Neural crest cell (in vitro differentiated cells): ENCODE results near the gene CYLC2. TPM values are rescaled to one million over a fixed set of nuclear protein-coding genes. Genes with fewer than 3 reads are reported as not detected.

Experiments used
- DNase-seq: peaks from one replicate; pipeline ENCODE4 v3.0.0; 2021; ENCODE audit warnings: low read depth, mixed read lengths, low spot score
- H3K27ac Mint-ChIP-seq: one replicate; pipeline ENCODE4 v1.8.0; 2021; ENCODE audit warnings: mild to moderate bottlenecking, mixed read lengths; ENCODE audit not compliant: unreplicated experiment
- H3K27me3 Mint-ChIP-seq: 2 replicates; pipeline ENCODE4 v1.8.0; 2021; ENCODE audit warnings: low read depth, mild to moderate bottlenecking, mixed read lengths
- H3K36me3 Mint-ChIP-seq: 2 replicates; pipeline ENCODE4 v1.8.0; 2021; ENCODE audit warnings: low read depth, mild to moderate bottlenecking, mixed read lengths
- H3K4me1 Mint-ChIP-seq: 2 replicates; pipeline ENCODE4 v1.8.0; 2021; ENCODE audit warnings: mixed read lengths
- H3K4me3 Mint-ChIP-seq: one replicate; pipeline ENCODE4 v1.8.0; 2021; ENCODE audit warnings: mild to moderate bottlenecking, mixed read lengths
- H3K9me3 Mint-ChIP-seq: 2 replicates; pipeline ENCODE4 v1.8.0; 2021; ENCODE audit warnings: mixed read lengths
- long read RNA-seq: library from polyadenylated mRNA; unstranded; transcript quantifications from one replicate; pipeline ENCODE4 v2.0.0, GENCODE V29; 2020
- total RNA-seq: library from RNA; stranded (reverse); gene quantifications from 2 replicates; pipeline ENCODE4 v1.2.1, GENCODE V29; 2021
- TF ChIP-seq, protein P1 (sequence below): fragments of 200-600 bp; sonication (generic); conservative IDR thresholded peaks from 2 replicates; pipeline ENCODE4 v1.5.0; 2021; ENCODE audit warnings: antibody characterized with exemption, mild to moderate bottlenecking

The CYLC2 gene, protein sequence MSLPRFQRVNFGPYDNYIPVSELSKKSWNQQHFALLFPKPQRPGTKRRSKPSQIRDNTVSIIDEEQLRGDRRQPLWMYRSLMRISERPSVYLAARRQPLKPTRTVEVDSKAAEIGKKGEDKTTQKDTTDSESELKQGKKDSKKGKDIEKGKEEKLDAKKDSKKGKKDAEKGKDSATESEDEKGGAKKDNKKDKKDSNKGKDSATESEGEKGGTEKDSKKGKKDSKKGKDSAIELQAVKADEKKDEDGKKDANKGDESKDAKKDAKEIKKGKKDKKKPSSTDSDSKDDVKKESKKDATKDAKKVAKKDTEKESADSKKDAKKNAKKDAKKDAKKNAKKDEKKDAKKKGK
- total RNA-seq, result not detected in 2 replicates
- long read RNA-seq, result 0 reads

DNA sequence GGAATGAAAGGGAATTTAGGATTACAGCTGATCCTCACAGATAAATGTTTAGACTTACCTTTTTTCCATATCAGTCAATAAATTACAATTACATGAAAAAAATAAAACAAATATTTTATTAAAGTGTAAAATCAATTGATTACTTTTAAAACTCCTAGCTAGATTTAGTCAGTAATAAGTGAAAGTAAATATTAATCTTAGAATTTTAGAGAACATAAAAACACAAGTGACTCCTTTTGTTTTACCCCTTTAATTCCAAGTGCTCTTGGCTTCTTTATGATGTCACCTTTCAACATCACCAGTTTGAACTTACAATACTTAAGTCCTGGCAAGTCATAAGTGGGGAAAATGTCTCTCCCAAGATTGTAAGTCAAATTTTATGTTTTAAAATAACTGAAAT, at the start of gene CYLC2:
CYLC2 (plus strand) TSS at position 301 of the 400 bp plus-strand sequence; CDS start at position 349, 48 bp downstream.
- H3K27me3 Mint-ChIP-seq, result peaks cover 27% of the 10 kb centered on the region
- H3K4me3 Mint-ChIP-seq, result no peak within 1 kb of the TSS
- TF ChIP-seq, protein P1, sequence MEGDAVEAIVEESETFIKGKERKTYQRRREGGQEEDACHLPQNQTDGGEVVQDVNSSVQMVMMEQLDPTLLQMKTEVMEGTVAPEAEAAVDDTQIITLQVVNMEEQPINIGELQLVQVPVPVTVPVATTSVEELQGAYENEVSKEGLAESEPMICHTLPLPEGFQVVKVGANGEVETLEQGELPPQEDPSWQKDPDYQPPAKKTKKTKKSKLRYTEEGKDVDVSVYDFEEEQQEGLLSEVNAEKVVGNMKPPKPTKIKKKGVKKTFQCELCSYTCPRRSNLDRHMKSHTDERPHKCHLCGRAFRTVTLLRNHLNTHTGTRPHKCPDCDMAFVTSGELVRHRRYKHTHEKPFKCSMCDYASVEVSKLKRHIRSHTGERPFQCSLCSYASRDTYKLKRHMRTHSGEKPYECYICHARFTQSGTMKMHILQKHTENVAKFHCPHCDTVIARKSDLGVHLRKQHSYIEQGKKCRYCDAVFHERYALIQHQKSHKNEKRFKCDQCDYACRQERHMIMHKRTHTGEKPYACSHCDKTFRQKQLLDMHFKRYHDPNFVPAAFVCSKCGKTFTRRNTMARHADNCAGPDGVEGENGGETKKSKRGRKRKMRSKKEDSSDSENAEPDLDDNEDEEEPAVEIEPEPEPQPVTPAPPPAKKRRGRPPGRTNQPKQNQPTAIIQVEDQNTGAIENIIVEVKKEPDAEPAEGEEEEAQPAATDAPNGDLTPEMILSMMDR, result no peak
- H3K9me3 Mint-ChIP-seq, result no peaks in the 10 kb centered on the region
- no peaks in the 10 kb centered on the region for H3K36me3 Mint-ChIP-seq
- no peak within 1 kb of the TSS for H3K27ac Mint-ChIP-seq
- H3K4me1 Mint-ChIP-seq, result no peaks in the 10 kb centered on the region
- DNase-seq, result no peak

DNA sequence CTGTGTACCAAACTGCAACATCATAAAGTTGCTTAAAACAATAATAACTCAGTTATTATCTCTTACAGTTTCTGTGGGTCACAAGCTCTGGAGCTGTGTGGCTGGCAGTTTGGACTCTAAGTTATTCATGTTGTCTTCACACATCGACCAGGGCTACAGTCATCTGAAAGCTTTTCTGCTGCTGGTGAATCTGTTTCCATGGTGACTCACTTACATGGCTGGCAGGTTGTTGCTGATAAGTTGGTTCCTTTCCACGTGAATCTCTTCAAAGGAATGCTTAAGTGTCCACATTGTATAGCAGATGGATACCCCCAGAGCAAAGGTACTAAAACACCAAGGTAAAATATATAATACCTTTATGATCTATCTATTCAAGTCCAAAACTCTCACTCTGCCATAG, 44.8 kb upstream of the CYLC2 start:
- H3K36me3 Mint-ChIP-seq, result no peaks in the 10 kb centered on the region
- H3K4me3 Mint-ChIP-seq, result no peak overlapping the region
- TF ChIP-seq, protein P1, result no peak
- H3K4me1 Mint-ChIP-seq, result no peaks in the 10 kb centered on the region
- peaks cover 2% of the 10 kb centered on the region for H3K9me3 Mint-ChIP-seq
- no peak for DNase-seq
- no peak overlapping the region for H3K27ac Mint-ChIP-seq
- H3K27me3 Mint-ChIP-seq, result no peaks in the 10 kb centered on the region

DNA sequence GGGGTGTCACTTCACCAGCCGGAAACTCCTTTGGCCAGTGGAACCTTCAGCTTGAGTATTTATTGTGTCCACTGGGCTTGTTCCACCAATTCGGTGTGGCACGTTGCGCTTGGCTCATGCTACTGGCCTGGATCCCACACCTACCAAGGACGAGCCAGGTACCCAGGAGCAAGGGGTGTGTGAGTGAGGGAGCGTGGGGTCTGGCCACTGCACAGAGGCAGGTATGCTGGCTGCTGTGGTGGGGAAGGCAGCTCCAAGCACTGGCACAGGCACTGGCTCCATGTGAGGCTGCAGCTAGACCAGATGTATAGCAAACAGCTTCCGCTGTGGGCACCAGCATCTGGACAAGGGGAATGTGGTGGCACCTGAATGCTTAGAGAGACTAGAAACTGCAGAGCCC, 28.1 kb upstream of the CYLC2 start:
- H3K4me3 Mint-ChIP-seq, result no peak overlapping the region
- TF ChIP-seq, protein P1, result no peak
- H3K27me3 Mint-ChIP-seq, result peaks cover 2% of the 10 kb centered on the region
- peaks cover 11% of the 10 kb centered on the region for H3K9me3 Mint-ChIP-seq
- H3K36me3 Mint-ChIP-seq, result no peaks in the 10 kb centered on the region
- H3K4me1 Mint-ChIP-seq, result no peaks in the 10 kb centered on the region
- DNase-seq, result no peak
- H3K27ac Mint-ChIP-seq, result no peak overlapping the region

DNA sequence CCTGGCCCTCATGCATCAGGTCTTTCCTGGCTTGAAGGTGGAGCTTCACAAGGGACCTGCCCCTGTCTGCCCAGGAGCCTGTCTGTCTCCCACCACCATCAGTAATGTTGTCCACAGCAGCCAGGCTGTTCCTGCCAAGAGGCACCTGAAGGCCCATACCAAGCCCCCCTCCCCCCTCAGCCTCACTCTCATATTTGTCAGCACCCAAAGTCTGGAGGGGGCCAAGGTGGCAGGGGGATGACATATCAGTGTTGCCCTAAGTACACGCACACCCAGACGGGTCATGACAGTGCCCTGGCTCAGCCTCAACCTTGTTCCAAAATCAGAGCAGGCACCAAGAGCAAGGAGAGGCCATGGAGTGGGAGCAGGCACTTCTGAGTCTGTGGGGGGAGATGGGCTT, 27.2 kb upstream of the CYLC2 start:
- H3K9me3 Mint-ChIP-seq, result peaks cover 11% of the 10 kb centered on the region

DNA sequence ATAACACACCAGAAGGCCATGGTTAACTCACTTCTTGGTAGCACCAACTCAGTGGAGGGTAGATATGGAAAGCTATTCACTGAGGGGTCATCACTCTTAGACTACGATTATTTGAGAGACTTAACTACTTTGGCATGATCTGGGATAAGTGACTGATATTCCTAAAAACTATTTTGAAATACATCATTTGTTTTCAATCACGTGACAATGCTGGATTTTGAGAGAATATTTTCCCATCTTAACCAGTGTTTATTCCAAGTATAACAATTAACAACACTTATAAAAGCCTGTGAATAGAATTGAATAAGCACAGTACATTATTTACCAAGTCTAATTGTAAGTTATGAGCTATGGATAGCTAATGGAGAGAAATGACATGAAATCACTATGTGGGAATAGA, 22.4 kb upstream of the CYLC2 start:
- no peak overlapping the region for H3K4me3 Mint-ChIP-seq
- H3K9me3 Mint-ChIP-seq, result peaks cover 13% of the 10 kb centered on the region
- H3K36me3 Mint-ChIP-seq, result no peaks in the 10 kb centered on the region
- TF ChIP-seq, protein P1, result no peak
- no peak overlapping the region for H3K27ac Mint-ChIP-seq
- H3K4me1 Mint-ChIP-seq, result no peaks in the 10 kb centered on the region
- H3K27me3 Mint-ChIP-seq, result no peaks in the 10 kb centered on the region
- DNase-seq, result no peak

More for the DNA sequence above, 27.2 kb upstream of the CYLC2 start:
- TF ChIP-seq, protein P1, result no peak
- Mint-ChIP-seq H3K36me3 (no peaks in the 10 kb centered on the region), H3K4me1 (no peaks in the 10 kb centered on the region), H3K27ac (no peak overlapping the region), H3K4me3 (no peak overlapping the region), H3K27me3 (peaks cover 2% of the 10 kb centered on the region)
- DNase-seq, result no peak
